NCI-H1694 (cell line): Measurements from ENCODE around the gene CTNND2.

ENCODE experiments used
- DNase-seq: peaks from one replicate; lab custom pipeline; 2025; lab: John Stamatoyannopoulos, UW

The CTNND2 gene, protein sequence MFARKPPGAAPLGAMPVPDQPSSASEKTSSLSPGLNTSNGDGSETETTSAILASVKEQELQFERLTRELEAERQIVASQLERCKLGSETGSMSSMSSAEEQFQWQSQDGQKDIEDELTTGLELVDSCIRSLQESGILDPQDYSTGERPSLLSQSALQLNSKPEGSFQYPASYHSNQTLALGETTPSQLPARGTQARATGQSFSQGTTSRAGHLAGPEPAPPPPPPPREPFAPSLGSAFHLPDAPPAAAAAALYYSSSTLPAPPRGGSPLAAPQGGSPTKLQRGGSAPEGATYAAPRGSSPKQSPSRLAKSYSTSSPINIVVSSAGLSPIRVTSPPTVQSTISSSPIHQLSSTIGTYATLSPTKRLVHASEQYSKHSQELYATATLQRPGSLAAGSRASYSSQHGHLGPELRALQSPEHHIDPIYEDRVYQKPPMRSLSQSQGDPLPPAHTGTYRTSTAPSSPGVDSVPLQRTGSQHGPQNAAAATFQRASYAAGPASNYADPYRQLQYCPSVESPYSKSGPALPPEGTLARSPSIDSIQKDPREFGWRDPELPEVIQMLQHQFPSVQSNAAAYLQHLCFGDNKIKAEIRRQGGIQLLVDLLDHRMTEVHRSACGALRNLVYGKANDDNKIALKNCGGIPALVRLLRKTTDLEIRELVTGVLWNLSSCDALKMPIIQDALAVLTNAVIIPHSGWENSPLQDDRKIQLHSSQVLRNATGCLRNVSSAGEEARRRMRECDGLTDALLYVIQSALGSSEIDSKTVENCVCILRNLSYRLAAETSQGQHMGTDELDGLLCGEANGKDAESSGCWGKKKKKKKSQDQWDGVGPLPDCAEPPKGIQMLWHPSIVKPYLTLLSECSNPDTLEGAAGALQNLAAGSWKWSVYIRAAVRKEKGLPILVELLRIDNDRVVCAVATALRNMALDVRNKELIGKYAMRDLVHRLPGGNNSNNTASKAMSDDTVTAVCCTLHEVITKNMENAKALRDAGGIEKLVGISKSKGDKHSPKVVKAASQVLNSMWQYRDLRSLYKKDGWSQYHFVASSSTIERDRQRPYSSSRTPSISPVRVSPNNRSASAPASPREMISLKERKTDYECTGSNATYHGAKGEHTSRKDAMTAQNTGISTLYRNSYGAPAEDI (N-terminal part only)

DNA sequence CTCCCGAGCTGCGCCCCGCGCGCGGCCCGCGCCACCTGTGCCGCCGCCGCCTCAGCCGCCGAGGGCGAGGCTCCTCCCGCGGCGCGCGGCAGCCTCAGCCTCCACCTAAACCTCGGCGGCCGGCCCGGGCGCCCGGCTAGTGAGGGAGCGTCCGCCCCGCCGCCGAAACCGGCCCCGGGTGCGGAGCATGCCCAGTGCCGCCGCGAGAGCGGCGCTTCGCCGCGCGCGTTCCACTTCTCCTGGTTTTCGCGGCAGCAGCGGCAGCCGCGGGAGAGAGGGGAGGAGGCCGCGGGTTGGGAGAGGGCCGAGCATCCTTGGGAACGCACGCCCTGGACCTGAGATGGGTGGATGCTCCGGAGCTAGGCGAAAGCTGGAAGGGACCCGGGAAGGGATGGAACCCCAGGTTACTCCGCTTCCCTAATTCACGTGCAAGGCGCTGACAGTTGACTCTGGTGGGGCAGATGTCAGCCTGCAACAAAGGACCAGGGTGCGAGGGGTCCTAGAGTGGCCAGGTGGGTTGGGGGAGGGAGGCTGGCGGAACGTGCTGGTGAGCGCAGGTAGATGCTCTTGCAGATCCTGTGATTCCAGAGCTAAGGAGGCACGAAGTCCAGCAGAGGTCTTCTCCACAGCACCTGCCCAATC is at the start of gene CTNND2:
Gene CTNND2, minus strand, starts transcription at position 182 of the 642 bp plus-strand sequence. CDS start 593 bp downstream, outside the sequence.
- peak; percentile 75 for DNase-seq

- no peak for DNase-seq
Observed at GRCh38 chr5:11946317-11946716, 42.1 kb upstream of the CTNND2 start.

- DNase-seq, result no peak
Observed at GRCh38 chr5:11941566-11941965, 37.3 kb upstream of the CTNND2 start.

- DNase-seq, result no peak
Observed at GRCh38 chr5:11931638-11932037, 27.4 kb upstream of the CTNND2 start.

DNA sequence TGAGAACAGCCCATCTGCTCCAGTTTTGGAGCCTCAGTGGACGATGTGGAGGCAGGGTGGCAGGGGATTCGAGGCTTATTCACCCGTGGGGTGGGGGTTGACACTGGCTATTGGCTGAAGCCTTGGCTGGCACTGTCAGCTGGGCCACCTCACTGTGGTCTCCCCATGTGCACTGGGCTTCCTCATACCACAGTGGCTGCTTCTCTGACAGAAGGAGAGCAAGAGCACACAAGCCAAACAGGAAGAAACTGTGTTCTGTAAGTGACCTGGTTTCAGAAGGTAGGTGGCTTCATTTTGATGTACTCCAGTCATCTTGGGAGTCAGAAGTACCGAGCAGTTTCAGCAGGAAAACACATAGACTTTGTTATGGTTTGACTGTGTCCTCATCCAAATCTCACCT is 24.7 kb upstream of the CTNND2 start:
- no peak for DNase-seq

DNA sequence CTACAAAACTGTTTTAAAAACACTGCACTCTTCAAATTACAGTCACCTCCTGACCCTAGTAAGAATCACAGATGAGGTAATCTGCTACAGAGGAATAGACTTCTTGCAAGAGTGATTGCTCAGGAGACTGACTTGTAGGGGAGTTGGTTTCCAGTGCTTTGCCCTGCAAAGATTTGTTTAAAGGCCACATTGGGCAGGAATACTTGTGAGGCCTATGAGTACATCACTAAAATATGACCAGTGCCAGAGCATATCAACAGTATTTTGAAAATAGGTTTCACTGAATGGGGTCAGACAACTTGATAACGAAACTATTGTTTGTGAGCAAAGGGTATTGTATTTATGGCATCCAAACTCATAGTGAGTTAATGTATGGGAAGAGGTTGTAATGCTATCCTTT is 21.5 kb upstream of the CTNND2 start:
- no peak for DNase-seq

DNA sequence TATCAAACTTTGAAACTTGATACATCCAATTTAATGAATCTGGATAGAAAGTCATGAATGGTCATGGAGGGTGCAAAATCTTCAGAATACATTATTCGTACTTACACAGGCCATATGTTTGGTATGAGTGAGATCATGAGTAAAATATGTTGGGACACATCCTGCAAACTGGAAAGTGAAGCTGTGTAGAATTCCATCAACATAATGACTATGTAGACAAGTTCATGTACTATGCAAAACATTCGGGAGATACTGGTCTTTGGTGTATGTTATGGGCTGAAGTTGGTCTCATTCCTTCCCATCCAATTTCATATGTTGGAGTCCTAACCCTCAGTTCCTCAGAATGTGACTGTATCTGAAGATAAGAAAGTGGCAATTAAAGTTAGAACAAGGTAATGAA is 18.1 kb upstream of the CTNND2 start:
- DNase-seq, result no peak

DNA sequence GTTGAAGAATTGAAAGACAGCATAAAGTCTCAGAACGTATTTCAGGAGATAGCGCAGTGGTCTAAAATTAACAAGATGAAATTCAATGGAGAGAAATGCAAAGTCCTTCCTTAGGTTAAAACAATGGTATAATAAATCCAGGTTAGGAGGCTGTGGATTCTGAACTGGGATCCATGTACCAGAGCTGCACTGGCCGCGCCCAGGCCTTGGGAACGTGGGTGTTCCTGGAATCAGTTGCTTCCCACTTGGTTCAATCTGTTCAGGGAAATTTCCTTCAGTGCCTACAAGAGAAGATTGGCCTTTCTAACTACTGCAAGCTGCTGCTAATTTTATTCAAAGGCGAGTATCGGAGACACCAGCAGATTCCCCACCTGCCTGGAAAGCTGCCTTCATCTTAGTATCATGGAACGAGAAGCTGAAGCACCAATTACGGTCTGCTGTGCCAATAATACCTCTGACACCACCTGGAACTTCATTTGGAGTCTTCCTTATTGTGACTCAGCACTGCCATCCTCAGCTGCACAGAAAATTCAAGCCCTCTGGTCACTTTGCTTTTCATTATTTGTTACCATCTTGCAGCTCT is 14.3 kb upstream of the CTNND2 start:
- no peak for DNase-seq

DNA sequence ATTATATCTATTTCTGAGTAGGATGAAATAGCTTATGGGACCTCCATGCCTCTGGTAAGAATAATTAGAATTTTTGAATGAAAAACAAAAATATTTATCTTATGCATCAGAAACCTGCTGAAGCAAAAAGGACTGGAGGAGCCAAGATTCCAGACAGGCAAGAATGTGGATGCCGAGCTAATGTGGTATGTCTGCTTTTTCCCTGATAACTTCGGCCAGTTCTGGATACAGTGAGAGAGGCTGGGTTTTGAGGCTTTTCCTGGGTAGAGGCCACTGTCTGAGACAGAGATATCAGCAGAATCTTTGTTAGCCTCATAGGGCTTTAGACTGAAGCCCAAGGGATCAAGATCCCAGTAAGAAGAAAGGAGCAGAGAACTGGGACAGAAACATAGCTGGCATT is 5.2 kb upstream of the CTNND2 start:
- DNase-seq, result no peak

- no peak for DNase-seq
Observed at GRCh38 chr5:11906497-11906896, 2.3 kb upstream of the CTNND2 start.

DNA sequence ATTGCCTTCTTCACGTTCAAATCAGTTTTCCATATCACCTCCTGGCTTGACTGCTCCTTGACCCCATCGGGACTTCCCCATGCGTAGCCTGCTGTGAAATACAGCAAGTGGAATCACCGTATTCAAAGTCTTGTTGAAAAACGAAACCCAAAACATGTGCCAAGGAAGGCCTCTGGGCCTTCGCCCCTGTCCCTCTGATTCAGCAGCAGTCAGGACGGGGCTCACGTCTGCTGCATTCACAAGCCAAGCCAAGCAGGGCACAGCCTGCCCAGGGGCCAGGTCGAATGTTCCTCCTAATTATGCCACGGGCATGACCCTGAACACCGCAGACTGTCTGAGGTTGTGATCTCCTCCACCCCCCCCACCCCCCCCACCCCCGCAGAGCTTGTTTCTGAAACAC is 960 bp upstream of the CTNND2 start:
- no peak for DNase-seq

DNA sequence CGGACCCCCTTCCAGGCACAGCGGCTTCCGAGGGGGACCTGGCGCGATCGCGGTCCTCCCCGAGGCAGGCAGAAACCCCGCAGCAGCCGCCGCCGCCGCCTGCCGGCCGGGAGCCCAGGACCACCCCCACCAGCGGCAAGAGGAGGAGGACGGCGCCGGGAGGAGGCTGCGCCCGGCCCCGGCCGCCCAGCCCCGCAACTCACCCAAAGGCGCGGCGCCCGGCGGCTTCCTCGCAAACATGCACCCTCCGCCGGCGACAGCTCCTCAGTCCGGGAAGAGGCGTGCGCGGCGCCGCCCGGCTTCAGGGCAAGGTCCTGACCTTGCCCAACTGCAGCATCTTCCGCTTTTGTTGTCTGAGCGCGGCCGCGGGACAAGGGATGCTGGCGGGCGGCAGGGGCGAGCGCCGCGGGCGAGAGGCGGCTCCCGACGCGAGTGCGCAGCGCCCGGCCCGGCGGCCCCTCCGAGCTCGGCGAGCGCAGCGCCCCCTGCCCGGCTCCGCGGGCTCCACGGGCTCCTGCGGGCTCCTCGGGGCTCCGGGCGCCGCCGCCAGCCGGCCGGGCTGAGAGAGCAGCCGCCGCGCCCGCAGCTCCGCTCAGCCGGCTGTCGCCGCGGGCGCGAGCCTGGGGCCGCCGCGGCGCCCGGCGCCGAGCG is 507 bp downstream of the CTNND2 start:
- no peak for DNase-seq

DNA sequence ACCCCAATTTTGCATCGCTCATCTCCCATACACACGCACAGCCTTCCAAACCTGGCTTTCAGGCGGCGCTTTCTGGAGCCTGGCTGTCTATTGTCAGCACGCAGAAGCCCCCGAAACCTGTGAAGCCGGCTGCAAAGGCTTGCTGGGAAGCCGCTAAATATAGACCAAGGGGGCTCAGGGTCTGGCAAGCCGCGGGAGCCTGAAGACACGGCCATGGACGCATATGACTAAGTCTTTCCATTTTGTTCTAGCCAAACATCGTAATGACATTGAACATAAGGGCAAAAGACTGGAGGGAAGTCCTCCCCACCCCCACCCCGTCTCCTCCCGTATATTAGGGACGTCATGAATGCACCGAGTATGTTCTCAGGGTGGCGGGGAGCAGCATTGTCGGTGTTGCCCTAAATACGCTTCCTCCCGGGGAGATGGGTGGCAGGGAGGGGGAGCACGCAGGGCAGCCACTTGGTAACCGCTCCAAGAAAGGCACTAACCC is 1.1 kb downstream of the CTNND2 start:
- DNase-seq, result peak; percentile 59

DNA sequence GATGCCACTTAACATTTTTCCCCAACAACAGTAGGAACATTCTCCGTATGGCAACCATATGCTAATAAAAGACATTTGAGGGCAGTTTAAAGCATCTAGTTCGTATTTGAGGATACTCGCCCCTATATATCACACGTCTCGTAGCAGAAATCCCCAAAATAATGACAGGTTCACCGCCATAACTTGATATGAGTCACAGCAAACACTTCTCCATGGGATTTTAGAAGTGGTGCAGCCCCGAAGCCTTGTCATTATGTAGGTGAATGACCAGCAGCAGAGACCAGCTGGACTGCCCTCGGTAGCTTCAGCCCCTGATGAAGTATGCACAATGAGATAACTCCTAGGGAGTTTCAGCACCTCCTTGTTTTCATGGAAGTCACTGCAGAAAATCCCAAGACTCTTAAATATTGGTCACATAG is 2.0 kb downstream of the CTNND2 start:
- no peak for DNase-seq

GRCh38 chr5:11898787-11899186 is 5.5 kb downstream of the CTNND2 start:
- no peak for DNase-seq

DNA sequence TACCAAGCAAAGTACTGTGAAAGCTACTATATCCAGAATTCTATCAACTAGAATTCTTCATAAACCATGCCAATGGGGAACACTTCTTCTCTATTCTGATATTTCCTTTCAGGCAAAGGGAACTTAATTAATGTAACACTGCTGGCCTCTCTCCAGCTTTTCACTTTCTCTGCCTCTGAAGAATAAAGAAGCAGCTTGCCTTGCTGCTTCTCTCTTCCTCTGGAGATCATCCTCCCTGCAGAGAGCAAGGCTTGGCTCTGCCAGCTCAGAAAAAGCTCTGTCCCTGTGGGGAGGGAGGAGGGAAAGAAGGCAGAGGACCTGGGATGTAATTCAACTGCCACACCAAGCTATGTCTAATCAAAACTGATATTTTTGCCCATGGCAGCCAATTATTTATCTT is 6.5 kb downstream of the CTNND2 start:
- DNase-seq, result no peak

GRCh38 chr5:11894992-11895391 is 9.3 kb downstream of the CTNND2 start:
- DNase-seq, result no peak

DNA sequence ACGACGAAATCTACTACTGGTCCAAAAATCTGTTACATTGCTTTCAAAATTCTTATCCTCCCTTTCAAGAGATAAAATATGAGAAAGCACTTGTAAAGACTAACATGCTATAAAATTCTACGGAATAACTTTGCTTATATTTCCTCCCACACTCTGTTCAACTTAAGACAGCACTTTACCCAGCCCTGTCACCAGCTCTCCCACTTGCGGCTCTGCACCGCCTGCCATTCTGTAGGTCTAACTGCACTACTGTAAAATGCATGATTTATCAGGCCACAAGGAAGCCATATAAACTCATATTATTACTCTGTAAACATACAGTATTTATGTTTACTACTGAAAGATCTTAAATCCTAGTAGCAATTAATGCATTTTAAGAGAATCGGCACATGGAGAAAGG is 11.4 kb downstream of the CTNND2 start:
- DNase-seq, result no peak

DNA sequence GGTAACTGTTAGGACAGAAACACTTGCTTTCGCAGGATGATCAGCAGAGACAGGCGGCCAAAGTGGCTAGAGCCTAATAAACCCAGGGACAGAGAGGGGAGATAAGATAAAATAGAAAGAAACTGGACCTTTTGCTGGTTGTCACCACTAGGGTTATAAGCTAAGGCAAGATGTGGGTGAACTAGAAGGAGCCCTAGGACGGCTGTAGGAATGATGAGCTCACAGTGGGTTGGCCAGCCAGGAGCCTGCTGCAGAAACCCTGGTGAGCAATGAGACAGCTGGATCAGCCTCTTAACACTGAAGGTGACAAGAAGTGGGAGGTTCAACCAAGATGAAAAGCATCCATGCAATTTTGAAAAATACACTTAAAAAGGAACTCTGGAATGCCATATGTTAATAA is 13.5 kb downstream of the CTNND2 start:
- no peak for DNase-seq

- no peak for DNase-seq
Observed at GRCh38 chr5:11888221-11888620, 16.0 kb downstream of the CTNND2 start.

GRCh38 chr5:11878814-11879213 is 25.4 kb downstream of the CTNND2 start:
- peak; percentile 71 for DNase-seq
